IMR-90 (cell line): ENCODE data around the gene CHPF.

Experiments
- CHD1 ChIP-seq: IDR thresholded peaks from 2 replicates; pipeline ENCODE4 v1.6.1; 2012; ENCODE audit warnings: low read depth, low read length, improper control_type of control experiment
- CTCF ChIP-seq: conservative IDR thresholded peaks from 2 replicates; pipeline ENCODE4 v1.5.1; 2012; ENCODE audit warnings: mild to moderate bottlenecking, low read depth, low read length, improper control_type of control experiment
- POLR2A ChIP-seq: IDR thresholded peaks from 2 replicates; pipeline ENCODE4 v1.6.1; 2012; ENCODE audit warnings: mild to moderate bottlenecking, low read depth, low read length
- SMC3 ChIP-seq: fragments of 150-350 bp; IDR thresholded peaks from 2 replicates; pipeline ENCODE4 v1.6.1; 2016; ENCODE audit warnings: low read depth, mild to moderate bottlenecking, antibody characterized with exemption, low read length, moderate library complexity

GRCh38 chr2:219525533-219526232, 17.9 kb downstream of the CHPF start:
- TF ChIP-seq CTCF, result no peak
- TF ChIP-seq POLR2A, result no peak
- no peak for TF ChIP-seq CHD1
- no peak for TF ChIP-seq SMC3
